CD4-positive, alpha-beta T cell treated with Interleukin-15 for 1 hour (primary cell): ENCODE results near the gene TYMP.

Source experiments
- DNase-seq: peaks from one replicate; pipeline ENCODE4 v3.0.0-alpha.2; 2020

The TYMP gene

GRCh38 chr22:50562523-50563412, 33.0 kb upstream of the TYMP start, which contains the start of gene SYCE3:
Gene SYCE3 (minus strand): TSS chr22:50562919. CDS start chr22:50556405, 6,514 bp downstream.
- DNase-seq: peak; percentile 96

- DNase-seq: peak; percentile 37
These were observed 31.9 kb upstream of the TYMP start for GRCh38 chr22:50561401-50562358.

DNA sequence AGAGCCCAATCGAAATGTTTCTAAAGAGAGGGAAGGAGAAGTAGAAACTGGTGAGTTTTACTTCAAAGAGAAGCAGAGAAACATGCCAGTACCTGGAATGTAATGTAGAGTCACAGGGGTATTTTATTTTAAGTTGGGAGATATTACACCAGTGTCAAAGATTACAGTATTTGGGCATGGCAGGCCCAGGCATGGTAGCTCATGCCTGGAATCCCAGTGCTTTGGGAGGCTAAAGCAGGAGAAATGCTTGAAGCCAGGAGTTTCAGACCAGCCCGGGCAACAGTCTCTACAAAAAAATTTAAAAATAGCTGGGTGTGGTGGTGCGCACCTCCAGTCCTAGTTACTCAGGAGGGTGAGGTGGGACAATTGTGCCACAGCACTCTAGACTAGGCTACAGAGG, 30.2 kb upstream of the TYMP start:
- DNase-seq: no peak

GRCh38 chr22:50556703-50557102, 26.9 kb upstream of the TYMP start:
- no peak for DNase-seq

DNA sequence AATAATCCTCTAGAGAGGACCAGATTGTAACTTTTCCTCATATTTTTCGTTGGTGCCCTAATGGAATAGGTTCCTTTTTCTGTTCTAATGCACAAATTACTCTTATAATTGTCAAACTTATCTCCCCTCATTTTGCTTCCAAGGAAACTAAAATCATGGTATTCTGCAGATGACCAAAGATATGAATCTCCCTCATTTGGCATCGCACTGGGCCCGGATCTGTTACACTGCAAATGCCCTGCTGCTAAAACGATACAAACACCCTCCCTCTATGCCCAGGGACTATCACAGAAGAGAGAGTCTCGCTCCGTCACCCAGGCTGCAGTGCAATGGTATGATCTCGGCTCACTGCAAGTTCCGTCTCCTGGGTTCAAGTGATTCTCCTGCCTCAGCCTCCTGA, 23.5 kb upstream of the TYMP start:
- DNase-seq: no peak

DNA sequence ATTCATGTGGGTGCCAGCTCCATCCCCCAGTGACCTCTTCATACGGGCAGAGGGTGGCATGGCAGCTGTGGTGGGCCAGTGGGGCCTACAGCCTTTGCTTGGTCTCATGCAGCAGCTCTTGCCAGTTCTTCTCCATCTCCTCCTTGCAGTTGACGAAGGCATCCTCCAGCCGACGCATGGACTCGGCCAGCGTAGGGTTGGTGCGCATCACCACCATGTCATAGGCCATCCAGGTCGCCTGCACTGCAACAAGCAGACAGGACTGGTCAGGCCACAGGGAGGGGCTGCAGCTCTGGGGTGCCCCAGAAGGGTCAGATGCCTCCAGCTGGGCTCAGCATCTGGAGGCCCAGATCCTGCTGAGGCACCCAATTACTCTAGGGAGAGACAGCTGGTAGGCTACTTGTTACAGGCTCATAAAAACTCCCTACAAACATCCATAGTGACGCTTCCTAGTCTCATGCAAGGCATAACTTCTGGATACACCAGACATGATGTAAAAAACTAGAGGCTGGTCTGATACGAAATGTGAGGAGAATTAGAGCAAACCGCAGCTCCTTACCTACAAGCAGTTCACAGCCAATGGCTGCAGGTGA, 21.4 kb upstream of the TYMP start:
- no peak for DNase-seq

DNA sequence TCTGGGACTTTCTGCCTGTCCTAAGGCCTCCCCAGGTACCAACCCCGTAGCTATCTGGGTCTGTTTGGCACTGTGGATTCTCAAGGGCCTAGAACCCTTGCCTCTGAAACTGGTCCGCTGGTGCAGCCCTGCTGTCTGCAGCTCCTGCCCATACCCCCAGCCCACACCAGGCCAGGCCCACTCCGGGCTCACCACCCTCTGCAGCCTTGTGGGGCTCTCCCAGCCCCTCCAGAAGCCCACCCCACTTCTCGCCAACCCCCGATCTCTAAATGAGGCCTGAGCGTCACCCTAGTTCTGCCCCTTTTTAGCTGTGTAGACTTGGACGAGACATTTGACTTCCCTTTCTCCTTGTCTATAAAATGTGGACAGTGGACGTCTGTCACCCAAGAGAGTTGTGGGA, 20.6 kb upstream of the TYMP start:
- DNase-seq: no peak

DNA sequence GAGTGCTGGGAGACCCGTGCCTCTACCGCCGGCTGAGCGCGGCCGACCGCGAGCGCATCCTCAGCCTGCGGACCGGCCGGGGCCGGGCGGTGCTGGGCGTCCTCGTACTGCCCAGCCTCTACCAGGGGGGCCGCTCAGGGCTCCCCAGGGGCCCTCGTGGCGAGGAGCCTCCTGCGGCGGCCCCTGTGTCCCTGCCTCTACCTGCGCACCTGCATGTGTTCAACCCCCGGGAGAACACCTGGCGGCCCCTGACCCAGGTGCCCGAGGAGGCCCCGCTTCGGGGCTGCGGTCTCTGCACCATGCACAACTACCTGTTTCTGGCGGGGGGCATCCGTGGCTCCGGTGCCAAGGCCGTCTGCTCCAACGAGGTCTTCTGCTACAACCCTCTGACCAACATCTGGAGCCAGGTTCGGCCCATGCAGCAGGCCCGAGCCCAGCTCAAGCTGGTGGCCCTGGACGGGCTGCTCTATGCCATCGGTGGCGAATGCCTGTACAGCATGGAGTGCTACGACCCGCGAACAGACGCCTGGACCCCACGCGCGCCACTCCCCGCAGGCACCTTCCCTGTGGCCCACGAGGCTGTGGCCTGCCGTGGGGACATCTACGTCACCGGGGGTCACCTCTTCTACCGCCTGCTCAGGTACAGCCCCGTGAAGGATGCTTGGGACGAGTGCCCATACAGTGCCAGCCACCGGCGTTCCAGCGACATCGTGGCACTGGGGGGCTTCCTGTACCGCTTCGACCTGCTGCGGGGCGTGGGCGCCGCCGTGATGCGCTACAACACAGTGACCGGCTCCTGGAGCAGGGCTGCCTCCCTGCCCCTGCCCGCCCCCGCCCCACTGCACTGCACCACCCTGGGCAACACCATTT, 19.3 kb upstream of the TYMP start:
- DNase-seq: no peak

- peak; percentile 43 for DNase-seq
These were observed 18.5 kb upstream of the TYMP start for GRCh38 chr22:50548040-50548920.

- no peak for DNase-seq
These were observed 17.6 kb upstream of the TYMP start for GRCh38 chr22:50547263-50547985.

GRCh38 chr22:50546326-50547262, 16.8 kb upstream of the TYMP start:
- no peak for DNase-seq

DNA sequence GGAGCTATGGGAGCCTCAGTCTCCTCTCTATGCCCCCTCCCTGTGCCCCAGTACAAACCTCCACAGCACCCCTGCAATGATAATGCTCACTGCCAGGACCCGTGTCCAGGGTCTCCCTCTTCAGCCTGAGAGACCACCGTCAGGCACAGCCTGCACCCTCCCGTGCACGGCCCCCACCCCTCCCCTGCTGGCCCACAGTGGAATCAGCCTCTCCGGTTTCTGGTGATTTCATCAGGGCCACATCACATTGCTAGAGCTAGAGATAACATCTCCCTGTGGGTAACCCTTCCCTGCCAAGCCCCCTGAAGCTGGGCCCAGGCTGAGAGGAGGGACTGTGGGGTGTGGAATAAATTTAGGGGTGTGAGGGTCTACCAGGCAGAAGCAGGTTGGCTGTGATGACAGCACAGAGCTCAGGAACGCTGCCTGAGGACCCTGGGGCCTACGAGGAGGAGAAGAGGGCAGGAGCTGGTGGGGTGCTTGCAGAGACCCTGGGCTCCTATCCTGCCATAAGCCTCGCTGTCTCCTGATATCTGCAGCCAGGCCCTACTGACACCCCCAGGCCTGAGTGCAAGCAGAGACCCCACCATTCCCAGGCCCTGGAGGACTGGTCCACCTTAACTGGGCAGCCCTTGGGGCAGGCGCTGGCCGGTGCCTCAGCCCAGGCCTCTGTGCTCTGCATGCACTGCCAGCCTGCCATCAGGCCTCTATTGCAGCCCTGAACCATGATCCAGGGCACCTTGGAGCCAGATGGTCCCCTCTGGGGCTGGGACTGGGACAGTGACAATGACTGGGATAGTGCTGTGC, 15.9 kb upstream of the TYMP start, which contains the start of gene KLHDC7B:
Gene KLHDC7B (plus strand): TSS at position 378 of the 804 bp plus-strand sequence. CDS start 345 bp downstream, at position 723.
- no peak for DNase-seq

GRCh38 chr22:50544746-50545253, 15.0 kb upstream of the TYMP start:
- no peak for DNase-seq

DNA sequence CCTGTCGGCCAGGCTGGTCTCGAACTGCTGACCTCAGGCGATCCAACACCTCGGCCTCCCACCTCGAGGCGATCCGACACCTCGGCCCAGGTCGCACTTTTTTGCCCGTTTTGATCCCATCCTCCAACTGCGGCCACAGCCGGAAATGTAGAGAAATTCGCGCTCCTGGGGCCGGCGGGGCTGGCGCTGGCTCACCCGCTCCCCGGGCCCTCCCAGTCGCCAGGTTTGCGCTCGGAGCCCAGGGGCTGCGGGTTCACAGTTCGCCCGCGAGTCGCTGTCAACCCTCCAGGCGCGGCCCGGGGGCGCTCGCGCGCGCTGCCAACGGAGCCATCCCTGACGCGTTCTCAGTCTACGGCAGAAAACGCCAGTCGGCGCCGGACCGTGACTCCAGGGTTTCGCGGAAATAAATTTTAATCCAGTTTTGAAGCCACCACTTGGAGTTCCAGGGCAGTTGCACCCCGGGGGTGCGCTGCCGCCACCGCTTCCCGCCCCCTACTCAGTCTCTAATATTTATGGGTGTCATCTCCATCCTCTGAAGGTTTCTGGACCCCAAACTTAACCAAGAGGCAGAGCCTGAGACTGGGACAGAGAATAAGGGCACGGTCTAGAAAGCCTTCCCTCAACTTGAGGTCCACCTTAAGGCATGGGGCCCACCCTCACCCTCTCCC, 14.4 kb upstream of the TYMP start:
- peak; percentile 86 for DNase-seq

GRCh38 chr22:50542416-50542927, 12.7 kb upstream of the TYMP start:
- peak; percentile 74 for DNase-seq

- peak; percentile 82 for DNase-seq
These were observed 11.8 kb upstream of the TYMP start for GRCh38 chr22:50541667-50542026.

DNA sequence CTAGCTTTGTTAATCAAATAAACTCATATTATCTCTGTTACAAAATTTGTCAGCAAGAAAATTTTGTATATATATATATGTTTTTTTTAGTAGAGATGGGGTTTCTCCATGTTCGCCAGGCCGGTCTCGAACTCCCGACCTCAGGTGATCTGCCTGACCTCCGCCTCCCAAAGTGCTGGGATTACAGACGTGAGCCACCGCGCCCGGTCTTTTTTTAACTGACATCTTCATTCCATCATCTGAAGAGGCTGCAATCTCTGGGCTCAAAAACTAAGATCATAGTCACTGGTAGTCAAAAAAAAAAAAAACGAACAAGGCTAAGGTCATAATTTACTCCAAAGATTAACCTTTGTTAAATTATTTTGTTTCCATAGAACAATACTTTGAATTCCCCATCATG, 10.6 kb upstream of the TYMP start:
- DNase-seq: no peak
